Body of pancreas (tissue), 4 donors: ENCODE results near the gene CRELD2. TPM values are rescaled to one million over a fixed set of nuclear protein-coding genes. Genes with fewer than 3 reads are reported as not detected.

ENCODE experiments used
- ATAC-seq: fragments of 150-250 bp; one replicate; pipeline ENCODE4 v1.9.1; 2016
- DNase-seq, 4 donors: peaks; one replicate each; pipeline ENCODE4 v3.0.0-alpha.2; 2019
- H3K27ac ChIP-seq, 4 donors: fragments of 200-600 bp; sonication (generic); 1 replicate in 3 of 4; 2 replicates in 1 of 4; pipeline versions ENCODE4 v1.5.1 to v1.6.1; 2016 to 2019; ENCODE audit warnings: mild to moderate bottlenecking in 1 of 4, mixed read lengths in 1 of 4, moderate library complexity in 1 of 4
- H3K27me3 ChIP-seq, 2 donors: fragments of 200-600 bp; sonication (generic); one replicate each; pipeline ENCODE4 v1.6.0; 2016; ENCODE audit warnings: mild to moderate bottlenecking in 1 of 2
- H3K36me3 ChIP-seq, 2 donors: fragments of 200-600 bp; sonication (generic); replicated peaks in 1 of 2; 2 replicates each; pipeline ENCODE4 v1.5.1; 2016; ENCODE audit warnings: low read depth in 2 of 2; ENCODE audit not compliant: insufficient read depth in 1 of 2
- H3K4me1 ChIP-seq: fragments of 200-600 bp; sonication (generic); one replicate; pipeline ENCODE4 v1.6.0; 2016
- H3K4me3 ChIP-seq, 2 donors: fragments of 200-600 bp; sonication (generic); 1 replicate in 1 of 2; 2 replicates in 1 of 2; pipeline ENCODE4 v1.5.1; 2016 to 2019
- H3K9me3 ChIP-seq, 3 donors: fragments of 200-600 bp; sonication (generic); 1 replicate in 2 of 3; 2 replicates in 1 of 3; pipeline ENCODE4 v1.5.1; 2016
- POLR2A ChIP-seq, 3 donors: fragments of 450-650 bp; IDR thresholded peaks; one replicate each; pipeline ENCODE4 v1.6.1; 2016; ENCODE audit warnings: antibody characterized with exemption in 3 of 3, mild to moderate bottlenecking in 2 of 3
- WGBS, 2 donors: methylation state at CpG; one replicate each; pipeline ENCODE4 v1.1.5; 2017; 5-methylcytosine and 5-hydroxymethylcytosine counted together
- intact Hi-C: fragments of 100-400 bp; cut with DNase I; formaldehyde crosslinking; loops from one replicate; pipeline ENCODE4 v1.15.1; 2023
- total RNA-seq, 2 donors: library from RNA; depleted of rRNA; stranded (reverse); fragments of >200 nt; gene quantifications; one replicate each; pipeline ENCODE4 v1.1.0, GENCODE V29; 2016
- TF ChIP-seq, protein P1 (sequence below), 7 experiments: fragments of 450-650 bp in 4 of 7; fragments of 200-600 bp in 3 of 7; sonication (generic) in 3 of 7; IDR thresholded peaks; one replicate each; pipeline ENCODE4 v1.5.1; 2016 to 2019; ENCODE audit warnings: antibody characterized with exemption in 7 of 7

The CRELD2 gene
- total RNA-seq, 2 donors from 2014 or later, result 73.9 to 201 TPM

DNA sequence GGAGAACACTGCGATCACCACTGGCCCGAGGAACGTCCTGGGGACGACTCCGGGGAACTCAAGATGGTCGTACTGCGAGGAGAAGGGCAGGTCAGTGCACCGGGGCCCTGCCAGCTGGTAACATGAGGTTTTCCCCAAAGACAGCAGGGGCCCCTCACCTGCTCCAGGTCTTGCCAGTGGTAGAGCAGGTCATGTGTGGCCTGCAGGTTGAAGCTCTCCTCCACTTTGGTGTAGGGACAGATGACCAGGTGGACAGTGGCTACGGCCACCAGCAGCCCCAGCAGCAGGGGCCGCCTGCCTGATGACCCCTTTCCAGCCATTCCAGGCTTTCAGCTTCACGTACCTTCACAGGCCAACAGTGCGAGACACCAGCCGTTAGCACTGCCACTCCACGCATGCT lies 5.0 kb upstream of the CRELD2 start:
- H3K4me3 ChIP-seq, result no peak overlapping the region

DNA sequence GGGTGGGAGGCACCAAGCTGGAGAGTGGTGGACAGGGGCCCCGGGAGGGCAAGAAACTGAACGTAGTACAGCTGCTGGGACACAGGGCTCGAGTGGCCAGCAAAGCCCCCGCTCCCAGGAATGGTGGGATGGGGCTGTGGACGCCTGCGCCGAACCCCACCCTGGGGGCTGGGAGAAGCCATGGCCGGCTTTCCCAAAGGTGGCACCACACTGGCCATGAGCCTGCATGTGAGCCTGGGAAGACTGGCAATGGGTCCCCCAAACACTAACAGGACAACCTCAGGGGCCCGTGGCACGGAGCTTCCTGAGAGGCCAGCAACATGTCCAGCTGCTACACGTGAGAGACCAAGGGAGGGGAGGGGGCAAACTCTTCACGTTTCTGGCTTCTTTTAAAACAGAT lies 4.2 kb upstream of the CRELD2 start:
- intact Hi-C loops, result loop anchor here (10.0 kb wide), 1 partner anchor 59 kb away; the partner anchor contains the start of gene ZBED4
- no peaks in the 10 kb centered on the region for H3K27me3 ChIP-seq
- TF ChIP-seq POLR2A (IDR thresholded peaks at IDR 0.05), result no peak
- TF ChIP-seq, protein P1, sequence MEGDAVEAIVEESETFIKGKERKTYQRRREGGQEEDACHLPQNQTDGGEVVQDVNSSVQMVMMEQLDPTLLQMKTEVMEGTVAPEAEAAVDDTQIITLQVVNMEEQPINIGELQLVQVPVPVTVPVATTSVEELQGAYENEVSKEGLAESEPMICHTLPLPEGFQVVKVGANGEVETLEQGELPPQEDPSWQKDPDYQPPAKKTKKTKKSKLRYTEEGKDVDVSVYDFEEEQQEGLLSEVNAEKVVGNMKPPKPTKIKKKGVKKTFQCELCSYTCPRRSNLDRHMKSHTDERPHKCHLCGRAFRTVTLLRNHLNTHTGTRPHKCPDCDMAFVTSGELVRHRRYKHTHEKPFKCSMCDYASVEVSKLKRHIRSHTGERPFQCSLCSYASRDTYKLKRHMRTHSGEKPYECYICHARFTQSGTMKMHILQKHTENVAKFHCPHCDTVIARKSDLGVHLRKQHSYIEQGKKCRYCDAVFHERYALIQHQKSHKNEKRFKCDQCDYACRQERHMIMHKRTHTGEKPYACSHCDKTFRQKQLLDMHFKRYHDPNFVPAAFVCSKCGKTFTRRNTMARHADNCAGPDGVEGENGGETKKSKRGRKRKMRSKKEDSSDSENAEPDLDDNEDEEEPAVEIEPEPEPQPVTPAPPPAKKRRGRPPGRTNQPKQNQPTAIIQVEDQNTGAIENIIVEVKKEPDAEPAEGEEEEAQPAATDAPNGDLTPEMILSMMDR (IDR thresholded peaks at IDR 0.05), result no peak
- DNase-seq (no peak), ATAC-seq (no peak)
- H3K27ac ChIP-seq, result no peak overlapping the region
- H3K9me3 ChIP-seq, result no peaks in the 10 kb centered on the region
- H3K4me1 ChIP-seq, result peaks cover 16% of the 10 kb centered on the region
- H3K36me3 ChIP-seq, result peaks cover 0 to 3% of the 10 kb centered on the region in 2 donors
- no peak overlapping the region for H3K4me3 ChIP-seq
- 86 to 88% methylated on average over 8 to 12 of the region's 12 CpGs for WGBS, 2 donors

More for the DNA sequence above, 5.0 kb upstream of the CRELD2 start:
- ATAC-seq (no peak), DNase-seq (no peak)
- intact Hi-C loops, result loop anchor here (10.0 kb wide), 1 partner anchor 59 kb away; the partner anchor contains the start of gene ZBED4
- Histone ChIP-seq H3K27me3 (no peaks in the 10 kb centered on the region), H3K4me1 (peaks cover 12% of the 10 kb centered on the region), H3K9me3 (no peaks in the 10 kb centered on the region), H3K27ac (no peak overlapping the region), H3K36me3 (peaks cover 0 to 3% of the 10 kb centered on the region in 2 donors)
- 96 to 98% methylated on average over 11 to 14 of the region's 14 CpGs for WGBS, 2 donors
- TF ChIP-seq, protein P1 (IDR thresholded peaks at IDR 0.05), result no peak
- TF ChIP-seq POLR2A (IDR thresholded peaks at IDR 0.05), result no peak

DNA sequence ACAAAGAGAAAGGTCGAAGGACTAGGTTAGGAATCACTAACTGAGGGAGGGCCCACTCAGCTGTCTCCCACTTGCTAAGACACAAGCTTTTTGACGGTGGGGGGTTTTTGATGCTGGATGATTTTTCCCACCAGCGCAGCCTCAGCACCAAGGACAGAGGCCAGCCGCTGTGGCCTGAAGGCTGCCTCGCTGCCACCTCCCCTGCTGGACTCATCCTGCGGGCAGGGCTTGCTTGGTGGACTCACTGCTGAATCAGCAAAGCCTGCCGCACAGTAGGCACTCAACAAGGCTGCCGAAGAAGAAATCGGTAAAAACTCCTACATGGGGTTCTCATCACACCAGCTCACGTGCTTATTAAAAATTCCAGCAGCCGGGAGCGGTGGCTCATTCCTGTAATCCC lies 2.8 kb upstream of the CRELD2 start:
- no peak overlapping the region for H3K27ac ChIP-seq
- H3K27me3 ChIP-seq, result no peaks in the 10 kb centered on the region
- no peak overlapping the region for H3K4me3 ChIP-seq
- intact Hi-C loops, result loop anchor here (10.0 kb wide), 1 partner anchor 61 kb away; the partner anchor contains the start of gene ZBED4
- ATAC-seq (no peak), DNase-seq (no peak)
- H3K36me3 ChIP-seq, result peaks cover 0 to 3% of the 10 kb centered on the region in 2 donors
- 93 to 98% methylated on average over 10 to 12 of the region's 12 CpGs for WGBS, 2 donors
- TF ChIP-seq POLR2A (IDR thresholded peaks at IDR 0.05), result no peak
- TF ChIP-seq, protein P1 (IDR thresholded peaks at IDR 0.05), result no peak
- H3K9me3 ChIP-seq, result no peaks in the 10 kb centered on the region
- H3K4me1 ChIP-seq, result peaks cover 24% of the 10 kb centered on the region

DNA sequence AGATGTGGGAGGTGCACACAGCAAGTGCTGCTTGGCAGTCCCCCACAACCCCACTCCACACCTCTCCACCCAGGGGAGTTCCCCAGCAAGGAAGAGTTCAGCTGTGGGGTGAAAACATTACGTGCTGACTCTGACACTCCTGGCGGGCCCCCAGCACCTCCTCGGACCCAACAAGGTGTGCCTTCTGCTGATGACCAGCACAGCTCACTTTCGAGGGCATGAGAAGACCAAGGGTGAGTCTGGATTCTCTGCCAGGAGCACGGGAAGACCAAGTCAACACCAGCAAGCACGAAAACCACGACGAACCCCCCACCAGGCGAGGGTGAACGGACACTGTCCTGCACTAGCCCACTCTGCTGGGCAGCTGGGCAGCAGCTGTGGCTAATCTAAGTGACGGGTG lies 1.6 kb upstream of the CRELD2 start:
- peaks cover 0 to 3% of the 10 kb centered on the region in 2 donors for H3K36me3 ChIP-seq
- no peak for DNase-seq

More for the DNA sequence above, 1.6 kb upstream of the CRELD2 start:
- no peak overlapping the region for H3K4me3 ChIP-seq
- no peaks in the 10 kb centered on the region for H3K27me3 ChIP-seq
- H3K4me1 ChIP-seq, result peaks cover 24% of the 10 kb centered on the region
- H3K9me3 ChIP-seq, result no peaks in the 10 kb centered on the region
- no peak overlapping the region for H3K27ac ChIP-seq
- TF ChIP-seq POLR2A (IDR thresholded peaks at IDR 0.05), result no peak
- TF ChIP-seq, protein P1 (IDR thresholded peaks at IDR 0.05), result no peak
- intact Hi-C loops, result loop anchor here (10.0 kb wide), 1 partner anchor 62 kb away; the partner anchor contains the start of gene ZBED4
- WGBS, 2 donors, result 88 to 91% methylated on average over 5 to 10 of the region's 11 CpGs
- no peak for ATAC-seq
